Activated T-helper 9 cell treated with anti-CD3 and anti-CD28 coated beads, Interleukin-2, amount 50 U/mL, for 16 hours (primary cell): Measurements from ENCODE around the gene VMO1.

ENCODE experiments used
- DNase-seq: peaks from one replicate; pipeline ENCODE4 v3.0.0-alpha.2; 2020; ENCODE audit warnings: low read depth

VMO1 gene

DNA sequence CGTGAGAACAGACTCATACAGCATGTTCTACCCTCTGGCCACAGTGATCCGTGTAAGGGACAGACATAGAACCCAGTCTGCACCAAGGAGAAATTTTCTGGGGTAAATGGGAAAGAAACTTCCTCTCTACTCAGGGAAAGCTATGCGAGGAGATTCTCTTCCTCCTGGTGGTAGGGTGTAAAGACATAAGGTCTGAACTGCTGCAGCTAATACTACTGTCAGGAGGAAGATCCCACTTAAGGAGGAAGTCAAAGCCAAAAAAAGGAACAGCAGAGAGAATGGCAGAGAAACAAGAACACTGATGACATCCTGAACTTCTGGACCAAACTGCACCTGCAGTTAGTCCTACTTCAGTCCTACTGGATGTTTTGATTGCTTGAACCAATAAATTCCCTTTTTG, 21.6 kb downstream of the VMO1 start:
- DNase-seq = no peak

DNA sequence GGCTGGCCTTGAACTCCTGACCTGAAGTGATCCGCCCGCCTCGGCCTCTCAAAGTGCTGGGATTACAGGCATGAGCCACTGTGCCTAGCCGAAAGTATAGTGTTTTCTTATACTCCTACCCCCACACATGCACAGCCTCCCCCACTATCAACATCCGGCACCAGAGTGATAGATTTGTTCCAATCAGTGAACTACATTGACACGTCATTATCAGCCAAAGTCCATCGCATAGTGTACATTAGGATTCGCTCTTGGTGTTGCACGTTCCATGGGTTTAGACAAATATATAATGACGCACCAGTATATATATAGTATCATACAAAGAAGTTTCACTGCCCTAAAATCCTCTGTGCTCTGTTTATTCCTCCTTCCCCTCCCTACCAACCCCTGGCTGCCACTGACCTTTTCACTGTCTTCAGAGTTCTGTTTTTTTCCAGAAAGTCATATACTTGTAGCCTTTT, 26.4 kb downstream of the VMO1 start:
- no peak for DNase-seq

DNA sequence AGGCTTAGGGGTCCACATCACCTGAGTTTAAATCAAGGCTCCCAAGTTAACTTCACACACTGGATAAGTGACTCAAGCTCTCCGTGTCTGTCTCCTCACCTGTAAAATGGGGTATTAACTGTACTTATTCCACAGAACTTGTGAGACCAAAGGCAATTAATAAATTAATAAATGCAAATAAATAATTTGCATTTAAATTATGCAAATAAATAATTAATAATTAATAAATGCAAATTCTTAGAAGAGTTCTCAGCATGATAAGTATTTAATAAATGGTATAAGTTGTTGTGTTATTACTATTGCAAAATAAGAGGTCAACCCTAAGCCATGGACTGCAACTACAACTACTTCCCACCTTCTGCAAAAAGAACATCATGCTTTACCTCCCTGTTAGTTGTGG, 32.8 kb downstream of the VMO1 start:
- DNase-seq = no peak

DNA sequence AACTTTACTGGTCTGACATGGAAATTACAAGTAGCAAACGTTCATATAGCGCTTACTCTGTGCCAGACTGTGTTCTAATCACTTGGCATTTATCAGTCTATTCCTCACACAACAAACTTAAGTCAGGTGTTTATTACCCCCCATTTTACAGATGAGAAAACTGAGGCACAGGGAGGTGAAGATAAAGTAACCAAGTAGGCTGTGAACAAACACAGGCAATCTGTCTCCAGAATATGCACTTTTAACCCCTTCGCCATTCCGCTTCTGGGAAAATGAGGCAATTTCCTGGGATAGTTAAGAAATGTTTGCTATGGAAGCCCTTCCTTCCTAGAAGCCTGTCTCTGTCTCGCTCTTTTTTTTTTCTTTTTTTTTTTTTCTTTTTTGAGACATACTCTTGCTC, 34.2 kb downstream of the VMO1 start:
- DNase-seq = no peak

DNA sequence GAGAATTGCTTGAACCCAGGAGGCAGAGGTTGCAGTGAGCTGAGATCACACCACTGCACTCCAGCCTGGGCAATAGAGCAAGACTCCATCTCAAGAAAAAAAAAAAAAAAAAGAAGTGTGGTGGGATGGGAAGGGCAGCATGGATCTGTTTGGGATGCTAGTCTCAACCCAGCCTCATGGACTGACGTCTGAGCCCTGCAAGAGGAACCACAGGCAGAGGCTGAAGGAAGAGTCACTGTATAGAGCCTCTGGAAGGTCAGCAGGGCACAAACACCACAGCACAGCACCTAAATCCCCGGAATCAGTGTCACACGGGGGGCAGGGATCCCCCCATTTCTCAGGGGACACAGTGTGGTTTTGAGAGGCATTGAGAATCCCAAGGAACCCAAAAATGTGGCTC, 35.6 kb downstream of the VMO1 start:
- no peak for DNase-seq

DNA sequence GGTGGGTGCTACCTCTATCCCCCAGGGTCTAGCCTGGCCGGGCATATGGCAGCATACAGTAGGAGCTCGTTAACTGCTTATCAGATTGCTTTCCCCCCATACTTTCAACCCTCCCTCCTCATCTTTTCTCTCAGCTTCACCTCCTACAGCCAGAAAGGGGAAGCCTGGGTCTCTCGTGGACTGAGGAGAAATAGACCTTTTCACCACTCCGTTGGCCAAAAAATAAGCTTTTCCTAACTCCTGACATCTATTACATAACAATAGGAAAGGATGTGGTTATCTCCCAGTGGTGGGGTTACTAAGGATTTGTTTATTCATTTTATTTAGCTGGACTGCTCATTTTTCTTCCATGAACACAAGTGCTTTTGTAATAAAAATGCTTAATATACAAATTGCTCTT, 37.5 kb downstream of the VMO1 start:
- DNase-seq = no peak

DNA sequence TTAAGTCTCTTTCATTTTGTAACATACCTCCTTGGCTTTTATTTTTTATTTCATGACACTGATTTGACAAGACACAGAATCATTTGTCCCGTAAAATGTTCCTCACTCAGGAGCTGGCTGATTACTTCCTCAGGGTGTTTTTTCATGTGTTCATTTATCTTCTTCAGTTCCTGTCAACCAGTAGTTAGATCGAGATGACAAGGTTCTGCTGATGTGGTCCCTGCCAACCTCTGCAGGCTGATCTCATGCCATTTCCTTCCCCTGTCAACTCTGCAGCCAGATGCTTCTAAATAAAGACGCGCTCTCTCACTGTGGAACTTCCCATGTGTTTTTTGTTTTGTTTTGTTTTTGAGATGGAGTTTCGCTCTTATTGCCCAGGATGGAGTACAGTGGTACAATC, 38.3 kb downstream of the VMO1 start:
- DNase-seq = no peak

DNA sequence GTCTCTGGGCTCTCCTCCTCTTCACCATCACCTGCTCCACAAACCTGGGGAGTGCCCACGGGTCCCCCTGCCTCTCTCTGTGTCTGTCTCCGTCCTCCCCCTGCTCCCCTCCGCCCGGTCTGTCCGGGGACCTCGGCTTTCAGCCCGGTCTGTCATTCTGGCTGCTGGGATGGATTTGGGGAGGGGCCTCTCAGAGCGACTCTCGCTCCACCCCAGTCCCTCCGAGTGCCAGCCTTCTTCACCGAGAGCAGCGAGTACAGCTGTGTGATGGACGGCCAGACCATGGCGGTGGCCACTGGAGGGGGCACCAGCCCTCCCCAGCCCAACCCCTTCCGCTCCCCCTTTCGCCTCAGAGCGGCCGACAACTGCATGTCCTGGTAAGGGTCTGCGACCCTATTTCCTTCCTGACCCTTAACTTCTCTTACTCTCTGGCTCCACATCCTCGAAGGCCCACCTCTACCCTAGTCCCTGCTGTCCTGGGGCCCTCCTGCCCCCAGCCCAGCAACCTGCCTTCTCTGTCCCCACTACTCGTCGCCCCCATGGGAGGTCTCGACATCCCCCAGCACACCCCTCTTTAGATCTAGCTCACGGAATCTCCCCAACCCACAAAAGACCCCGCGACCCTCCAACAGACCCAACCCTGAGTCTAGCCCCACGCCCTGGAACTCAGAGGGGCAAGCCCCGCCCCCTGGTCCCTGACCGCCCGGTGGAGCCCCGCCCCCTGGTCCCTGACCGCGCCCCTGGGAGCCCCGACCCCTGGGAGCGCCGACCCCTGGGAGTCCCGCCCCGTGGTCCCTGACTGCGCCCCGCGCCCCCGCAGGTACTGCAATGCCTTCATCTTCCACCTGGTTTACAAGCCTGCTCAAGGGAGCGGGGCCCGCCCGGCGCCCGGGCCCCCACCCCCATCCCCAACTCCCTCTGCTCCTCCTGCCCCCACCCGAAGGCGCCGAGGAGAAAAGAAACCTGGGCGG, 40.9 kb downstream of the VMO1 start:
- DNase-seq = no peak

DNA sequence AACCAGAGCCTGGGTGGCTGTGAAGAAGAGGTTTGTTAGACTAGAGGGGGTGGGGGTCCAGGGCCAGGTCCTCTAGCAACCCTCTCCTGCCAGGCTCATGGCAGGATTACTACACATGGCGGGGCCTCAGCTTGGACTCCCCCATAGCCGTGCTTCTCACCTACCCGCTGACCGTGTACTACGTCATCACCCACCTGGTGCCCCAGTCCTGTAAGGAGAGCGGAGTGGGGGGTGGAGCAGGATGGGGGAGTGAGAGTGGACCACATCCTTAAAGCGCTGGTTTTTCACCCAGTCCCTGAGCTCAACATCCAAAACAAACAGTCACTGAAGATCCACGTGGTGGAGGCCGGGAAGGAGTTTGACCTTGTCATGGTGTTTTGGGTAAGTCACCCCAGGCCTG, 42.3 kb downstream of the VMO1 start:
- no peak for DNase-seq

DNA sequence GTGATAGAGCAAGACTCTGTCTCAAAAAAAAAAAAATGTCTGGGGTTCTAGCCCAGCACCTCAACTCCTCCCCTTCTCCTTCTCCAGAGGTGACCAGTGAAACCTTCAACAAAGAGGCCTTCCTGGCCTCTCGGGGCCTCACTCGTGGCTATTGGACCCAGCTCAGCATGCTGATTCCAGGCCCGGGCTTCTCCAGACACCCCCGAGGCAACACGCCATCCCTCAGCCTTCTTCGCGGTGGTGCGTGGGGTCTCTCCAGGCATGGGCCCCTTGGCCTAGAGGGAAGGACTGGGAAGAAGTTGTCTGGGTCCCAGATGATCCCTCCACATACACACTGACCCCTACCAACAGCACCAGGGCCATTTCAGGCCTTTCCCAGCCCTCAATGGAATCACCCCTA, 42.9 kb downstream of the VMO1 start:
- no peak for DNase-seq

DNA sequence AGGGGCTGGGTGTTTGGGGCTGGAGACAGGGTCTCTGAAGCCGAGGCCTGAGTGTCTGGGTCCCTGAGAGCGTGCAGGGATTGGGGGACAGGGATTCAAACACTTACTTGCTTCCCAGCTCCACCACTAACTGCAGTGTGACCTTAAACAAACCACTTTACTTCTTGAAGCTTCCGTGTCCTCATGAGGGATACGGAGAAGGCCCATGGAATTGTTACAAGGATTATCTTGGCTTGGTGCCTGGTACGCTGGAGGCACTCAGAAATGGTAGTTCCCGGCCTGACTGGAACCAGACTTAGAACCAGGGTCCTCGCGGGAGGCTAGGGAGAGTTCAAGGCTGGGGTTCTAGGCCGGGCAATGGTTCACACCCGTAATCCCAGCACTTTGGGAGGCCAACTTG, 43.5 kb downstream of the VMO1 start:
- no peak for DNase-seq

DNA sequence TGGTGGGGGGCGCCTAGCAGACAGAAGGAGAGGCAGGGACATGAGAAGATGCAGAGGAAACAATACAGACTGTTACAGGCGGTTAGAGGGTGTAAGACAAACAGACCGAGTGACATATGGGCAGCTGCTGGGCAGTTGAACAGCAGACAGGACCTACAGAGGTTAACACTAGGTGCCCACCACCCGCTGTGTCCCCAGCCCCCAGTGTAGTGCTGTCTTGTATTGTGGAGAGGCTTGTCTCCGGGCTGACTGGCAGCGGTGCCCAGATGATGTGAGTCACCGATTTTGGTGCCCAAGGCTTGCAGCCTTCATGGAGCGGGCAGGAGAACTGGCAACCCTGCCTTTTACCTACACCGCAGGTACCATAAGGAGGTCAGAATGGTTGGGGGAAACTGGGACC, 44.0 kb downstream of the VMO1 start:
- no peak for DNase-seq

DNA sequence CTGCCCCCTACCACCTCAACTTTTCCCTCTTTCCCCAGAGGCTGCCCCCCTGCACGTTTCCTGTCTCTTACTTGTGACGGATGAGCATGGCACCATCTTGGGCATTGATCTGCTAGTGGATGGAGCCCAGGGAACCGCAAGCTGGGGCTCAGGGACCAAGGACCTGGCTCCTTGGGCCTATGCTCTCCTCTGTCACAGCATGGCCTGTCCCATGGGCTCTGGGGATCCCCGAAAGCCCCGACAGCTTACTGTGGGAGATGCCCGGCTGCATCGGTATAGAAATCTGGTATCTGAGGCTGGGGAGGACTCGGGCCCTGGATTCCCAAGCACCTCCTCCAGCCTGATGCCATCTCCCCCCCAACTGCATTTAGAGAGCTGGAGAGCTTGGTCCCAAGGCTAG, 44.6 kb downstream of the VMO1 start:
- no peak for DNase-seq

DNA sequence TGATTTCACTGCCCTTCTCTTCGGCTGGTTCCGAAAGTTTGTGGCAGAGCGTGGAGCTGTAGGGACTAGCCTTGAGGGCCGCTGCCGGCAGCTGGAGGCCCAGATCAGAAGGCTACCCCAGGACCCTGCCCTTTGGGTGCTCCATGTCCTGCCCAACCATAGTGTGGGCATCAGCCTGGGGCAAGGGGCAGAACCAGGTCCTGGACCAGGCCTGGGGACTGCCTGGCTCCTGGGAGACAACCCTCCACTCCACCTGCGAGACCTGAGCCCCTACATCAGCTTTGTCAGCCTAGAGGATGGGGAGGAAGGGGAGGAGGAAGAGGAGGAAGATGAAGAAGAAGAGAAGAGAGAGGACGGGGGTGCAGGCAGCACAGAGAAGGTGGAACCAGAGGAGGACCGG, 45.6 kb downstream of the VMO1 start:
- no peak for DNase-seq

DNA sequence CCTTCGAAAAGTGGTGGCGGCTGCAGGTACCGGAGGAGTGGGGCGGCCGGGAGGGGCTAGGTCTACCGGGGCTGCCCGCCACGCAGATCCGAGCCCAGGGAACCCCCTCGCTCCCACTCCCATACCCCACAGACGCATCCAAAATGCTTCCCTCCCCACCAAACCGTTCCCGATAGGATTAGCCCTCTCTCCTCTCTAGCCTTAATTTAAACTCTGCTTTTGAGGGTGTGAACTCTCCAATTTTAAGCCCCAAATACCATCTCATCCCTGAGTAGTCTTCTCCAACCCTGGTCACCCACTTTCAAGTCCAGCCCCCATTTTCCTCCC, 46.2 kb downstream of the VMO1 start:
- no peak for DNase-seq

DNA sequence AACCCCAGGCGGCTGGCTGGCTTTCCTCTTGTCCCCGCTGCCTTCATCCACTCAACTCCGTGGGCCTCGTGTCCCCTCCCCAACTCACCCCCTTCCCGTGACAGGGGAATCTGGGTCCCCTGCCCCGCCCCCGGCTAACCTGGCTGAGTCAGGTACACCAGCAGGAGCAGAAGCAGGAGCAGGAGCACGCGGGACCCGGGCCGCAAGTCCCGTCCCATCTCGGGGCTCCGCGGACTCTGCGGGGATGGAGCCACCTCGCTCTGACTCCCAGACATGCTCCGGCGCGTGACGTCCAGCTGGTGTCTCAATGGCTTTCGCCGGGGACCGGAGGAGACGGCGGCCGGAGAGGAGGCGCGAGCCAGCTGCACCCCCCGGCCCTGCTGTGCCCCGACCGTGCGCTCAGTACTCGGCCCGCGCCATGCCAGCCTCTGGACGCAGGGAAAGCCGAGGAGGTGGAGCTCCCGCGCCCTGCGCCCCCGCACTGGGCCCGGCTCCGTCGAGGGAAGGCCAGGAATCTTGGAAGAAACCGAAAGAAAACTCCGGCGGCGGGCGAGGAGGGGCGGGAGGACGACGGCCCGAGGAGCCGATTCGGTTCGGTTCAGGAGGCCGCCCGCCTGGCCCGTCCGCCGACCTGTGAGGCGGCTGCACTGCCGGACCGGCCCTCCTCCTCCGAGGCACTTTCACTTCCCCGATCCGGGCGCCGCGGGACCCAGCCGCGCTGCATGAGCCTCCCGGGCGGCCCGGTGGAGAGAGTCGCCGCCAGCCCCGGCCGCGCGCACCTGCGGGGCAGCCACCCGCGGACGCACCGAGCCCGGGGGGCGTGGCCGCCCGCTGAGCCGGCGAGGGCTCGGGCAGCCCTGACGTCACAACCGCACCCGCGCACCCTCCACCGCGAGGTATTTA, 46.8 kb downstream of the VMO1 start, which contains the start of the genes CXCL16 and ZMYND15:
Gene CXCL16 (minus strand): TSS at position 807 of the 903 bp plus-strand sequence. CDS start 589 bp downstream, at position 218.
Gene ZMYND15 (plus strand): TSS at position 712 of the 903 bp plus-strand sequence. CDS start 716 bp downstream, outside the sequence.
- DNase-seq = peak; percentile 45

DNA sequence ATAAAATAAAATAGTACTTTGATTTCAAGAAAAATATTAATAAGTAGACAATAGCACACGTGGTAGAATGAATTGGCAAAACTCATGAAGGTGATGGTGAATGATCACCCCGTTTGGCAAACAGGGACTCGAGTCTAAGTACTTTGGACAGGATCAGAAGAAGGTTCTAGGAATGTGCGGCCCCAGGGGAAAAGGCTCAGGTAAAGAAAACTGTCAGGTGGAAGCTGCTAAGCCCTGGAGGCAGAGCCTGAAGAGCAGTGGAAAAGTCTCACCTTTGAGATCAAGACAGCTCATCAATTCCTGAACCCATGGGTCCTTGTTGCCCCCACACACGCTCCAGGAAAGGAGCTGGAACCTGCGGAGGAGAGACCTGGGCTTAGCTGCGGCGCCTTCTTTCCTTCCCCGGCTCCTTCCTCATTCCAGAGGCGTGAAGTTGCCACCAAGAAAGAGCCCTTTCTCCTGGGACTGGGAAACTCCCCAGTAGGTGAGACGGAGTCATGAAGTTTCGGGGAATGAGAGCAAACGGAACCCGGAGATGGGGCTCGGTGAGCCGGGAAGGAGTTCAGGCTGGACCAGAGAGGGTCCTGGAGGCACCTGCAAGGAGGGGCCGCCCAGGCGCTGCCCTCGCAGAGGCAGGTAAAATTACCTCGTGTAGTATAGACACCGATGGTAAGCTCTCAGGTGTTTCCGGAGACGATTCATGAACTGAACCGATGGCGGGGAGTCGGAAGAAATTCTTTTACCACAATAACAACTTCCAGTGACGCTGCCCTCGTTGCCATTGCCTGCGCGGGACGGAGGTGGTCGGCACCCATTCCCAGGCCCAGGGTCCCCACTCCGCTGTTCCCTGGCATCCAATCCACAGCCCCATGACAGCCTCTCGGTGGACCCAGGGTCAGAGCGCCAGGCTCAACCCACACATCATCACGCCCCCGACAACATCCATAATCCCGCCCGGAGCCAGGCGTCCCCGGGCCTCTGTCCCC, 47.7 kb downstream of the VMO1 start:
- DNase-seq = no peak

DNA sequence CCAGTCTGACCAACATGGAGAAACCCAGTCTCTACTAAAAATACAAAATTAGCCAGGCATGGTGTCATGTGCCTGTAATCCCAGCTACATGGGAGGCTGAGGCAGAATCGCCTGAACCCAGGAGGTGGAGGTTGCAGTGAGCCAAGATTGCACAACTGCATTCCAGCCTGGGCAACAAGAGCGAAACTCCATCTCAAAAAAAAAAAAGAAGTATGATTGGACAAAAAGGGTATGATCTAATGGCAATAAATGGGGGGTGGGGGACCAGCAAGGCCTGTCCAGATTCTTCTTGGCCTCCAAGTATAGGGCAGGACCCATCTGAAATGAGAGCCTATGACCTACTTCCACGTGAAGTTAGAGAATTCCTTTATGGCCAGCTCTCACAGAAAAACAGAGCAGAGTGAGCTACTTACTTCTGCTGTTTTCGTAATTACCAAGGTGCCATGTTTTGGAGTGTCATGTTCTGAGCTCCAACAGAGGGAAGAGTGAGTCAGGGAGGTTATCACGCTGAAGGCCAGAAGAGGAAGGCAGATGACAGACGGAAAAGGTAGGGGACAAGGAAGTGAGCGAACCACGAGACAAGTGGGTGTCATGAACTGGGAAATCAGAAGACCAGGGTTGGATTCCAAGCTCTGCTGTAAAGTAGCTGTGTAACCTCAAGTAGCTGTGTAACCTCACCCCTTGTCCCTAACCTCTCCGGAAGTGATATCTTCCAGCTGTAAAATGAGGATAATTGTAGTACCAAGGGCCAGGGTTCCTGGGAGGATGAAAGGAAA, 50.1 kb downstream of the VMO1 start:
- no peak for DNase-seq
